Measurements from ENCODE around the gene PPP1R37.

- TF ChIP-seq BACH2 (CRISPR knock-in tag; IDR thresholded peaks at IDR 0.05; ENCODE audit: borderline replicate concordance) = no peak
- TF ChIP-seq ZNF8 (CRISPR knock-in tag; IDR thresholded peaks at IDR 0.05) = no peak
- no peak for TF ChIP-seq ZC3H10 (CRISPR knock-in tag; IDR thresholded peaks at IDR 0.05)
- no peak for TF ChIP-seq PATZ1 (CRISPR knock-in tag; IDR thresholded peaks at IDR 0.05; ENCODE audit: borderline replicate concordance)
- TF ChIP-seq ARNTL (CRISPR knock-in tag; IDR thresholded peaks at IDR 0.05; ENCODE audit: borderline replicate concordance, low read depth) = no peak
- no peak for TF ChIP-seq CREB5 (CRISPR knock-in tag; IDR thresholded peaks at IDR 0.05; ENCODE audit: low read depth)
- no peak for TF ChIP-seq RARB (CRISPR knock-in tag; IDR thresholded peaks at IDR 0.05)
- no peak for TF ChIP-seq ZFP30 (CRISPR knock-in tag; IDR thresholded peaks at IDR 0.05)
- no peak for TF ChIP-seq CSDC2 (CRISPR knock-in tag; IDR thresholded peaks at IDR 0.05)
- no peak for TF ChIP-seq ZFP3 (CRISPR knock-in tag; IDR thresholded peaks at IDR 0.05)
- TF ChIP-seq ZNF70 (CRISPR knock-in tag; IDR thresholded peaks at IDR 0.05) = no peak
Measured at GRCh38 chr19:45051929-45052579, 40.9 kb upstream of the PPP1R37 start.
